Measurements from ENCODE around the gene OXSR1. TPM values are rescaled to one million over a fixed set of nuclear protein-coding genes. Genes with fewer than 3 reads are reported as not detected.

Gene OXSR1
- total RNA-seq, 1 experiment from 2014 or later: 33.2 TPM

DNA sequence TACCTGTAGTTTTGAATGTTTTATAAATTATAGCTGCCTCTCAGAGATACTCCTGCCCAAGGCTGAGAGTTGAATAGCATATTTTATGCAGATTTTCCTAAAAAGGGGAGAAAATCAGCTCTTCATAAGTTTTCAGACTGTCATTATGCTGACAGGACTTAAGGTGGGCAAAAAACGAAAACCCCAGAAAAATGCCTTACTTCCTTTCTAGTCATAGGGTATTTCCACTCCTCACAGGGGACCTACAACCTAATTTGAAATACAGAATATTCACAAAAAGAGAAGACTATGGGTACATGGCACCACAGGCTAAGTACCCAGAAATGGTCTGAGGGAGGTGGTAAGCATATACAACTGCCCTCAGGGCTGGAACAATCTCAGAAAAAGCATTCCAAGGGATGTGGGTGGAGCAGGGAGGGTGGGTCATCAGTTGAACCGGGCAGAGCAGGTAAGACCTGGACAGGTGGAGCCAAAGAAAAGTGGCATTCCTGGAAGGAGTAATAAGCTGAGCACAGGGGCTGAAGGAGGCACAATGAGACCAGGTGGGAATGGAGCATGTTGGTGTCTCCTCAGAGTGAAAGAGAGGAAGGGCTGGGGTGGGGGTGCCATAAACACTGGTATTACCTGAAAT, 10.6 kb upstream of the OXSR1 start:
- in situ Hi-C loops (cut with HindIII; ENCODE audit: low pct_unique_long_range_greater_than_20kb, low sequenced_read_pairs): no loop called here
- POLR2A ChIA-PET: no interaction called here
- CTCF ChIA-PET: no interaction called here
- intact Hi-C loops (cut with micrococcal nuclease; ENCODE audit: unreplicated experiment): no loop called here
- TF ChIP-seq TCF7L2 (IDR thresholded peaks at IDR 0.05; ENCODE audit: low read depth, low read length): no peak
- TF ChIP-seq, protein P1, sequence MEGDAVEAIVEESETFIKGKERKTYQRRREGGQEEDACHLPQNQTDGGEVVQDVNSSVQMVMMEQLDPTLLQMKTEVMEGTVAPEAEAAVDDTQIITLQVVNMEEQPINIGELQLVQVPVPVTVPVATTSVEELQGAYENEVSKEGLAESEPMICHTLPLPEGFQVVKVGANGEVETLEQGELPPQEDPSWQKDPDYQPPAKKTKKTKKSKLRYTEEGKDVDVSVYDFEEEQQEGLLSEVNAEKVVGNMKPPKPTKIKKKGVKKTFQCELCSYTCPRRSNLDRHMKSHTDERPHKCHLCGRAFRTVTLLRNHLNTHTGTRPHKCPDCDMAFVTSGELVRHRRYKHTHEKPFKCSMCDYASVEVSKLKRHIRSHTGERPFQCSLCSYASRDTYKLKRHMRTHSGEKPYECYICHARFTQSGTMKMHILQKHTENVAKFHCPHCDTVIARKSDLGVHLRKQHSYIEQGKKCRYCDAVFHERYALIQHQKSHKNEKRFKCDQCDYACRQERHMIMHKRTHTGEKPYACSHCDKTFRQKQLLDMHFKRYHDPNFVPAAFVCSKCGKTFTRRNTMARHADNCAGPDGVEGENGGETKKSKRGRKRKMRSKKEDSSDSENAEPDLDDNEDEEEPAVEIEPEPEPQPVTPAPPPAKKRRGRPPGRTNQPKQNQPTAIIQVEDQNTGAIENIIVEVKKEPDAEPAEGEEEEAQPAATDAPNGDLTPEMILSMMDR (IDR thresholded peaks at IDR 0.05): no peak
- no peak for TF ChIP-seq POLR2AphosphoS5 (IDR thresholded peaks at IDR 0.05; ENCODE audit: low read depth, low read length)
- TF ChIP-seq, protein P2, sequence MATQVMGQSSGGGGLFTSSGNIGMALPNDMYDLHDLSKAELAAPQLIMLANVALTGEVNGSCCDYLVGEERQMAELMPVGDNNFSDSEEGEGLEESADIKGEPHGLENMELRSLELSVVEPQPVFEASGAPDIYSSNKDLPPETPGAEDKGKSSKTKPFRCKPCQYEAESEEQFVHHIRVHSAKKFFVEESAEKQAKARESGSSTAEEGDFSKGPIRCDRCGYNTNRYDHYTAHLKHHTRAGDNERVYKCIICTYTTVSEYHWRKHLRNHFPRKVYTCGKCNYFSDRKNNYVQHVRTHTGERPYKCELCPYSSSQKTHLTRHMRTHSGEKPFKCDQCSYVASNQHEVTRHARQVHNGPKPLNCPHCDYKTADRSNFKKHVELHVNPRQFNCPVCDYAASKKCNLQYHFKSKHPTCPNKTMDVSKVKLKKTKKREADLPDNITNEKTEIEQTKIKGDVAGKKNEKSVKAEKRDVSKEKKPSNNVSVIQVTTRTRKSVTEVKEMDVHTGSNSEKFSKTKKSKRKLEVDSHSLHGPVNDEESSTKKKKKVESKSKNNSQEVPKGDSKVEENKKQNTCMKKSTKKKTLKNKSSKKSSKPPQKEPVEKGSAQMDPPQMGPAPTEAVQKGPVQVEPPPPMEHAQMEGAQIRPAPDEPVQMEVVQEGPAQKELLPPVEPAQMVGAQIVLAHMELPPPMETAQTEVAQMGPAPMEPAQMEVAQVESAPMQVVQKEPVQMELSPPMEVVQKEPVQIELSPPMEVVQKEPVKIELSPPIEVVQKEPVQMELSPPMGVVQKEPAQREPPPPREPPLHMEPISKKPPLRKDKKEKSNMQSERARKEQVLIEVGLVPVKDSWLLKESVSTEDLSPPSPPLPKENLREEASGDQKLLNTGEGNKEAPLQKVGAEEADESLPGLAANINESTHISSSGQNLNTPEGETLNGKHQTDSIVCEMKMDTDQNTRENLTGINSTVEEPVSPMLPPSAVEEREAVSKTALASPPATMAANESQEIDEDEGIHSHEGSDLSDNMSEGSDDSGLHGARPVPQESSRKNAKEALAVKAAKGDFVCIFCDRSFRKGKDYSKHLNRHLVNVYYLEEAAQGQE (IDR thresholded peaks at IDR 0.05; ENCODE audit: insufficient read depth in 1 of 2, low read depth in 2 of 2, low read length in 1 of 2): no peak
- no peak for TF ChIP-seq SIN3A (IDR thresholded peaks at IDR 0.05; ENCODE audit: borderline replicate concordance, insufficient read depth, low read depth, low read length)
- Histone ChIP-seq H3K9me3 (ENCODE audit: control insufficient read depth, insufficient read depth, low read depth, low read length) (no peaks in the 10 kb centered on the region), H3K27me3 (ENCODE audit: control insufficient read depth, insufficient read depth, low read length) (no peaks in the 10 kb centered on the region), H3K4me1 (ENCODE audit: control insufficient read depth, insufficient read depth, low read length) (no peaks in the 10 kb centered on the region), H3K36me3 (ENCODE audit: control insufficient read depth, insufficient read depth, low read length) (no peaks in the 10 kb centered on the region; the same call in 1 of the 2 replicates), H3K4me3 (ENCODE audit: low read depth in 2 of 2, low read length in 2 of 2) (no peak overlapping the region), H3K27ac (ENCODE audit: low read length) (no peak overlapping the region)
- ATAC-seq: no peak
- no peak for DNase-seq (ENCODE audit: low read depth, low spot score)
- no TSS peak for BruUV-seq (replicated peaks)

DNA sequence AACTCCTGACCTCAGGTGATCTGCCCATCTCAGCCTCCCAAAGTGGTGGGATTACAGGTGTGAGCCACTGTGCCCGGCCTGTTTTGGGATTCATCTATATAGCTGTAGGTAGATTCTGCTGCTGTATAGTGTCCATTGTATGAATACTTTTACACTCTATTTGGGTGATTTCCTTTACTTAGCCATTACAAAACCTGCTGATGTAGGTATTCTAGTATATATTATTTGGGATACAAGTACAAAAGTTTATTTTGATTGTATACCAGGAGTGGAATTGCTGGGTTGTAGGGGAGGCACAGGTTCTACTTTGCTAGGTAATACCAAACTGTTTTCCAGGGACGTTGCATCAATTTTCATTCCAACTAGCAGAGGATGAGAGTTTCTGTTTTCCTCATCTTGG, 9.5 kb upstream of the OXSR1 start:
- Histone ChIP-seq H3K36me3 (ENCODE audit: control insufficient read depth, insufficient read depth, low read length) (no peaks in the 10 kb centered on the region), H3K27me3 (ENCODE audit: control insufficient read depth, insufficient read depth, low read length) (no peaks in the 10 kb centered on the region), H3K27ac (ENCODE audit: low read length) (no peak overlapping the region), H3K4me1 (ENCODE audit: control insufficient read depth, insufficient read depth, low read length) (no peaks in the 10 kb centered on the region), H3K4me3 (ENCODE audit: low read depth in 2 of 2, low read length in 2 of 2) (no peak overlapping the region), H3K9me3 (ENCODE audit: control insufficient read depth, insufficient read depth, low read depth, low read length) (no peaks in the 10 kb centered on the region)
- intact Hi-C loops (cut with micrococcal nuclease; ENCODE audit: unreplicated experiment) (no loop called here), in situ Hi-C loops (cut with HindIII; ENCODE audit: low pct_unique_long_range_greater_than_20kb, low sequenced_read_pairs) (no loop called here)
- ATAC-seq: no peak
- DNase-seq (ENCODE audit: low read depth, low spot score): no peak
- ChIA-PET CTCF (no interaction called here), POLR2A (no interaction called here)
- no peak for TF ChIP-seq SIN3A (IDR thresholded peaks at IDR 0.05; ENCODE audit: borderline replicate concordance, insufficient read depth, low read depth, low read length)
- TF ChIP-seq, protein P1 (IDR thresholded peaks at IDR 0.05): no peak
- no TSS peak for BruUV-seq (replicated peaks)

All from Panc1 (cell line).